Stomach (tissue), 4 donors: ENCODE data around the gene SIRPA.

ENCODE experiments used
- EP300 ChIP-seq: sonication (generic); formaldehyde crosslinking; IDR thresholded peaks from one replicate; pipeline ENCODE4 v1.6.1; 2017; ENCODE audit warnings: antibody characterized with exemption
- POLR2A ChIP-seq, 4 donors: fragments of 450-650 bp; IDR thresholded peaks; one replicate each; pipeline ENCODE4 v1.6.1; 2016; ENCODE audit warnings: antibody characterized with exemption in 4 of 4, control low read depth in 2 of 4, mild to moderate bottlenecking in 1 of 4, moderate library complexity in 1 of 4
- POLR2AphosphoS5 ChIP-seq, 3 donors: sonication (generic); formaldehyde crosslinking; IDR thresholded peaks; one replicate each; pipeline ENCODE4 v1.6.1; 2016; ENCODE audit warnings: antibody characterized with exemption in 3 of 3
- TF ChIP-seq, protein P1 (sequence below), 7 experiments: fragments of 450-650 bp in 4 of 7; fragments of 200-600 bp in 3 of 7; sonication (generic) in 3 of 7; IDR thresholded peaks; one replicate each; pipeline ENCODE4 v1.5.1; 2016 to 2019; ENCODE audit warnings: antibody characterized with exemption in 7 of 7, control low read depth in 2 of 7, mild to moderate bottlenecking in 1 of 7

DNA sequence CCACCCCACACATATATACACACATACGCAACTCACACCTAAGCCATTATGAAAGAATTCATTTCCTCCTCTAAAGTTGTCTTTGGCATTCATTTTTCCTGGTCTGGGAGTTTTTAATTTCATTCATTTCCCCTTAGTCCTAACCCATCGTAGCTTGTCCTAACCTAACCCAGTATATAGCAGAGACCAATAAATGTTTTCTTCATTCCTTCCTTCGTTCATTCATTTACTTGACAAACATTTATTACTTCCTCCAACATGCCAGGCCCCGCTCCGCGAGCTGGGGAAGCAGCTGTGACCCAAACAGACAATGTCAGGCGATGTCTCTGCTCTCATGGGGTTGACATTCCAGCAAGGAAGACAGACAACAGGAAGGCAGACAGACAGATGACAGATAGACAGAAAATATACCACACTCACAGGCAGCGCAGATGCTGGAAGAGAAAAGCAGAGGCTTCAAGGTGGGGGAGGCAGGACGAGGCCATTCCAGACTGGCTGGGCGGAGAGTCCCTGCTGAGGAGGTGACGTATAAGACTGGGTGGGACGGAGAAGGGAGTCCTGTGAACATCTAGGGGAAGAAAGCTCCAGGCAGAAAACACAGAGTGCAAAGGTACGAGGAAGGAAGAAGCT lies 33.7 kb upstream of the SIRPA start:
- no peak for TF ChIP-seq EP300
- TF ChIP-seq, protein P1, sequence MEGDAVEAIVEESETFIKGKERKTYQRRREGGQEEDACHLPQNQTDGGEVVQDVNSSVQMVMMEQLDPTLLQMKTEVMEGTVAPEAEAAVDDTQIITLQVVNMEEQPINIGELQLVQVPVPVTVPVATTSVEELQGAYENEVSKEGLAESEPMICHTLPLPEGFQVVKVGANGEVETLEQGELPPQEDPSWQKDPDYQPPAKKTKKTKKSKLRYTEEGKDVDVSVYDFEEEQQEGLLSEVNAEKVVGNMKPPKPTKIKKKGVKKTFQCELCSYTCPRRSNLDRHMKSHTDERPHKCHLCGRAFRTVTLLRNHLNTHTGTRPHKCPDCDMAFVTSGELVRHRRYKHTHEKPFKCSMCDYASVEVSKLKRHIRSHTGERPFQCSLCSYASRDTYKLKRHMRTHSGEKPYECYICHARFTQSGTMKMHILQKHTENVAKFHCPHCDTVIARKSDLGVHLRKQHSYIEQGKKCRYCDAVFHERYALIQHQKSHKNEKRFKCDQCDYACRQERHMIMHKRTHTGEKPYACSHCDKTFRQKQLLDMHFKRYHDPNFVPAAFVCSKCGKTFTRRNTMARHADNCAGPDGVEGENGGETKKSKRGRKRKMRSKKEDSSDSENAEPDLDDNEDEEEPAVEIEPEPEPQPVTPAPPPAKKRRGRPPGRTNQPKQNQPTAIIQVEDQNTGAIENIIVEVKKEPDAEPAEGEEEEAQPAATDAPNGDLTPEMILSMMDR (IDR thresholded peaks at IDR 0.05), result no peak
- no peak for TF ChIP-seq POLR2A (IDR thresholded peaks at IDR 0.05)
- no peak for TF ChIP-seq POLR2AphosphoS5 (IDR thresholded peaks at IDR 0.05)
